Urinary bladder (tissue), 4 donors: Measurements from ENCODE around the gene HINT3. TPM values are rescaled to one million over a fixed set of nuclear protein-coding genes. Genes with fewer than 3 reads are reported as not detected.
"Not testable (repeated sequence)": the region's sequence is repeated elsewhere in the genome, so short reads cannot be mapped to it uniquely, and the experiment has no call there.

ENCODE experiments used
- DNase-seq: peaks from one replicate; pipeline ENCODE4 v3.0.0-alpha.2; 2015; ENCODE audit errors: extremely low spot score
- H3K27ac ChIP-seq: one replicate; pipeline ENCODE4 v1.5.1; 2013; ENCODE audit warnings: low read depth, mild to moderate bottlenecking, moderate library complexity
- H3K36me3 ChIP-seq: one replicate; pipeline ENCODE4 v1.6.1; 2013; ENCODE audit warnings: mild to moderate bottlenecking, moderate library complexity; ENCODE audit not compliant: insufficient read depth
- H3K4me1 ChIP-seq: one replicate; pipeline ENCODE4 v1.6.1; 2013; ENCODE audit warnings: mild to moderate bottlenecking, moderate library complexity; ENCODE audit not compliant: insufficient read depth
- H3K4me3 ChIP-seq: one replicate; pipeline ENCODE4 v1.5.1; 2013; ENCODE audit warnings: low read depth, low read length
- WGBS: extraction: QIAGEN DNeasy Blood & Tissue Kit; methylation state at CpG from one replicate; pipeline ENCODE4 v1.1.7; 2013; 5-methylcytosine and 5-hydroxymethylcytosine counted together
- polyA plus RNA-seq: library from polyadenylated mRNA; stranded (reverse); fragments of 200-250 nt; gene quantifications from one replicate; pipeline ENCODE4 v1.2.3, GENCODE V29; 2013
- small RNA-seq: library from RNA; depleted of rRNA; stranded (forward); fragments of <200 nt; gene quantifications from one replicate; pipeline ENCODE3, GENCODE V24; 2014
- total RNA-seq: library from RNA; depleted of rRNA; stranded (reverse); fragments of >200 nt; gene quantifications from one replicate; pipeline ENCODE4 v1.2.3, GENCODE V29; 2014
- donor health status: healthy with polysubstance abuse.
- donor health status: healthy.

The HINT3 gene
- total and polyA plus RNA-seq, 2 donors: 25.5 to 44.8 TPM

- Histone ChIP-seq H3K36me3 (peaks cover 4% of the 10 kb centered on the region), H3K4me3 (no peak overlapping the region), H3K27ac (no peak overlapping the region), H3K4me1 (no peaks in the 10 kb centered on the region)
- WGBS: 80% methylated on average over 5 of the region's 5 CpGs
- no peak for DNase-seq
These were observed 63.9 kb downstream of the HINT3 start for GRCh38 chr6:126020305-126021050.

DNA sequence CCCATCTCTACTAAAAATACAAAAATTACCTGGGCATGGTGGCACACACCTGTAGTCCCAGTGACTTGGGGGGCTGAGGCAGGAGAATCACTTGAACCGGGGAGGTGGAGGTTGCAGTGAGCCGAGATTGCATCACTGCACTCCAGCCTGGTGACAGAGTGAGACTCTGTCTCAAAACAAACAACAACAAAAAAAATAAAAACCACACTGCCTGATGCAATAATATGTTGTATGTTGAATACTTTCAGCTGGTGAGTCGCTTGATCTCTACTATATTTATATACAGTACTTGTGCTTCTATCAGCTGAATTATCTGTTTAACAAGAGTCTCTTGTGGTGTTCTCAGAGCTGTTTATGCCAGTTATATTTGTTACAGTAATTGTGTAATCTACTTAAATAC lies 66.9 kb downstream of the HINT3 start:
- H3K4me1 ChIP-seq, H3K27ac ChIP-seq, DNase-seq, H3K36me3 ChIP-seq, H3K4me3 ChIP-seq: not testable (repeated sequence)
- WGBS: 82% methylated on average over 3 of the region's 3 CpGs

DNA sequence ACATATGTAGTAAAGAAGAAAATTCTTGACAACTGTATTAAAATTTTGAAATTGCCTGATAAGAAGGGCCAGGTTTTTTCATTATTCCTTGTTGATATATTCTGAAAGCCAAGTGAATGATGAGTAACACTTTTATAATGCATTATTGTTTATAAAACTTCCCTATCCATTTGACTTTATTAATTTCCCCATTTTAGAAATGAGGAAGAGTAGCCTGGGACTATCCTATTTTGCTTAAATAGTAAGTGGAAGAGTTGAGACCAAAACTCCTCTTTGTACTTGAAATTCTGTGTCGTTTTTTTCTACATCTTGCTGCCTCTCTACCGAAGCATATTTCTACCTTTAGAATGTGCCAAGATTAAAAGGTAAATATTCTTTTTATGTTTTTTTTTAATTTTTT lies 69.4 kb downstream of the HINT3 start:
- Histone ChIP-seq H3K4me3 (no peak overlapping the region), H3K36me3 (peaks cover 3% of the 10 kb centered on the region), H3K4me1 (no peaks in the 10 kb centered on the region), H3K27ac (no peak overlapping the region)
- 96% methylated on average over 2 of the region's 2 CpGs for WGBS
- DNase-seq: no peak

DNA sequence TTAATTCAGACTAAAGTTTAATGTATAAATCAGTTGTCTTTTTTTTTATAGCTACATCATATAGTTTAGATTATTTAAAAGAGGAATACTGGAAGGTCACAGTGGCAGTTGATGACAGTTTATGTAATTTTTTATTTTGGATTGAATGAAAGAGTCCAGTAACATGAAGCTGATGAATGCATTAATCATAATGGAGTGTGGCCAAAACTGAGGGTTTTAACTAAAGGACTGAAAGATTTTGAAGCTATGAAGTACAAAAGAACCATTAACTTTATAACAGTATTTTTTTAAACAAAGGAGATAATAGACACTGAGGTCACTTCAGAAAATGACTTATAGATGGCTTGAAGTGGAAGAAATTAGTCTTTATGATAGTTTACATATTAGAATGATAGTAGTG lies 71.0 kb downstream of the HINT3 start:
- Histone ChIP-seq H3K36me3 (no peaks in the 10 kb centered on the region), H3K27ac (no peak overlapping the region), H3K4me3 (no peak overlapping the region), H3K4me1 (no peaks in the 10 kb centered on the region)
- no peak for DNase-seq

Small RNAs within 50 kb of the gene (small RNA-seq; reads per million reads assigned to genes)
- not detected for gene RNA5SP216

Other genes starting within 250 kb of the HINT3 start
- 5.6 TPM for gene HEY2, start 207.1 kb upstream of the HINT3 start, total RNA-seq
- gene HEY2, start 207.1 kb upstream of the HINT3 start, polyA plus RNA-seq: 3.0 TPM
- gene NCOA7, start 165.8 kb upstream of the HINT3 start, total RNA-seq: 38.0 TPM
- 29.4 TPM for gene NCOA7, start 165.8 kb upstream of the HINT3 start, polyA plus RNA-seq
- gene TRMT11, start 29.8 kb downstream of the HINT3 start, total RNA-seq: 43.1 TPM
- 14.9 TPM for gene TRMT11, start 29.8 kb downstream of the HINT3 start, polyA plus RNA-seq